ENCODE measurements around the gene HOXD9. TPM values are rescaled to one million over a fixed set of nuclear protein-coding genes. Genes with fewer than 3 reads are reported as not detected.

The HOXD9 gene
- total RNA-seq, 2 experiments from 2014 or later = not detected

DNA sequence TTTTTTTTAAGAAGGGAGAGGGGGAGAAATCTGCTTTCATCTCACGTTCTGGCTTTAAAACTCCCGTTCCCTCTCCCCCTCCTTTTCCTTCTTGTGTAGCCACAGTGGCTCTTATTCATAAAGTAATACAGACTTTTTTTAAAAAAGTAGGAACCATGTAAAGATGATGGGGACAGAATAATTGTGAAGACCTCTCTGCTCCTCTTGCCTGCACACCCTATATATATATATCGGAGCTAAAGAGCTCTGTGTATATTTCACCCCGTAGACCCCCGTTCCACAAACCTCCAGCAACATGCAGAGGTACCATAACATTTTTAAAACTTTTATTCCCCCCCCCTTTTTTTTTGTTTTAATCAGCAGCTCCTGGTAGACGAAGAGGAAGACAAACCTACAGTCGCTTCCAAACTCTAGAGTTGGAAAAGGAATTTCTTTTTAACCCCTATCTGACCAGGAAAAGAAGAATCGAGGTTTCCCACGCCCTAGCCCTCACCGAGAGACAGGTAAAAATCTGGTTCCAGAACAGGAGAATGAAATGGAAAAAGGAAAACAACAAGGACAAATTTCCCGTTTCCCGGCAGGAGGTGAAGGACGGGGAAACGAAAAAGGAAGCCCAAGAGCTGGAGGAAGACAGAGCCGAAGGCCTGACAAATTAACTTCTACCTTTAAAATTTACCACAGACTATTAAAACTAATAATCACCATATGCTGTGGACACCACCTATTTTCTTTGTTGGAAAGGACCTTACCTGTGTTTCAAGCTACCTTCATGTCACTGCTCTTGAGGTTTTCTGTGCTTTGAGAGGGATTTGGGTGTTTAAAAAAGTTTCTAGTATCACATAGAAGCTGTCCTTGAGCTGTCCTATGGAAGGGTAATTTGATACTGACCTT, 8.7 kb downstream of the HOXD9 start:
- CTCF ChIA-PET = interaction anchor here (0.7 to 1.2 kb wide), 4 partner anchors 9 to 521 kb away, joined by 3 to 5 read pairs (median 3); no protein-coding TSS in a partner anchor
- POLR2A ChIA-PET = no interaction called here

- ChIA-PET POLR2A (no interaction called here), CTCF (interaction anchor here (0.7 to 1.2 kb wide), 4 partner anchors 8 to 520 kb away, joined by 3 read pairs; no protein-coding TSS in a partner anchor)
These were observed 9.3 kb downstream of the HOXD9 start for GRCh38 chr2:176131848-176132158.

- CTCF ChIA-PET = interaction anchor here (0.7 to 1.2 kb wide), 4 partner anchors 8 to 1016 kb away, joined by 3 to 4 read pairs (median 3); no protein-coding TSS in a partner anchor
- POLR2A ChIA-PET = no interaction called here
These were observed 10.0 kb downstream of the HOXD9 start for GRCh38 chr2:176132205-176133171.

GRCh38 chr2:176133389-176133788, 10.9 kb downstream of the HOXD9 start:
- ChIA-PET CTCF (interaction anchor here (0.7 to 0.8 kb wide), 2 partner anchors 521 to 1015 kb away, joined by 3 to 4 read pairs; no protein-coding TSS in a partner anchor), POLR2A (no interaction called here)

GRCh38 chr2:176134035-176134434, 11.5 kb downstream of the HOXD9 start:
- ChIA-PET POLR2A (no interaction called here), CTCF (no interaction called here)

DNA sequence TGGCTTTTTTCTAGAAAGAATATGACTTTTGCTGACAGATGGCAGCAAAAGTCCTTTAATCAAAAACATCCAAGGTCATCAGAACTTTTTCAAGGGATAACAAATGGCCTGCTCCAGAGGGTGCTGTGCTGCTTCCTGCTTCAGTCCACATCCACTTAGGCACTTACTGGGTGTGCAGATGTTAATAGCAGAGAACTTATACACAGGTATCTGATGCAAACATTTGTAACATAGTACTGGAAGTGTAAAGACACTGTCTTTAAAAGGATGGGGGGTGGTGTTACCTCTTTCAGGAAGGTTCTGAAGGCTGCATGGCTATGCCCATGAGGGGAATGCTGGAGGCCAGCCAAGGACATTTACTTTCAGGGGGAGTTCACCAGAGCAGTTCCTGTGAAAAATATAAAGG, 12.5 kb downstream of the HOXD9 start:
- ChIA-PET CTCF (interaction anchor here (1.3 kb wide), 1 partner anchor 504 kb away, joined by 4 read pairs; no protein-coding TSS in a partner anchor), POLR2A (no interaction called here)

- ChIA-PET POLR2A (no interaction called here), CTCF (interaction anchor here (1.3 kb wide), 1 partner anchor 502 kb away, joined by 4 read pairs; no protein-coding TSS in a partner anchor)
These were observed 14.1 kb downstream of the HOXD9 start for GRCh38 chr2:176136374-176137251.

GRCh38 chr2:176137252-176137580, 14.7 kb downstream of the HOXD9 start:
- CTCF ChIA-PET = no interaction called here
- POLR2A ChIA-PET = no interaction called here

DNA sequence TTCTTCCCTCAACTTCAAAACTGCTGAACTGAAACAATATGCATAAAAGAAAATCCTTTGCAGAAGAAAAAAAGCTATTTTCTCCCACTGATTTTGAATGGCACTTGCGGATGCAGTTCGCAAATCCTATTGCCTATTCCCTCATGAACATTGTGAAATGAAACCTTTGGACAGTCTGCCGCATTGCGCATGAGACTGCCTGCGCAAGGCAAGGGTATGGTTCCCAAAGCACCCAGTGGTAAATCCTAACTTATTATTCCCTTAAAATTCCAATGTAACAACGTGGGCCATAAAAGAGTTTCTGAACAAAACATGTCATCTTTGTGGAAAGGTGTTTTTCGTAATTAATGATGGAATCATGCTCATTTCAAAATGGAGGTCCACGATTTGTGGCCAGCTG, 15.4 kb downstream of the HOXD9 start:
- POLR2A ChIA-PET = no interaction called here
- CTCF ChIA-PET = interaction anchor here (3.6 kb wide), 1 partner anchor 317 kb away, joined by 24 read pairs; no protein-coding TSS in a partner anchor

DNA sequence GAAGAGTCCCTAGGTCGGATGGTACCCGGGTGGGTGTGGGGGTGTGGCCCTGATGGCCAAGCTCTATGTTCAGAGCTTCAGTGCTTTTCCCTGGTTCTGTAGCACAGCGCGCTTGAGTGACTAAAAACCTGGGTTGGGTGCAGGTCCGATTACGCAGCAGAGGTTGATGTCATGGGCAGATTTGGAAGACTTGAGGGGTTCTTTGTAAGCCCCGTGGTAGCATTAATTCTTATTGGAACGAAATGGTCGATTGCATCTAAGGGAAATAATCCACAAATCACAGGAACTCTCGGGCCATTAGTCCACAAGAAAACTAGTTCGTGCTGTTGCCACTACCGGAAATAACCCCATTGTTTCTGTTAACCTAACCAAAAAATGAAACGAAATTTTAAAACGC, 16.0 kb downstream of the HOXD9 start:
- ChIA-PET CTCF (interaction anchor here (3.6 kb wide), 1 partner anchor 317 kb away, joined by 24 read pairs; no protein-coding TSS in a partner anchor), POLR2A (no interaction called here)

GRCh38 chr2:176138923-176139660, 16.6 kb downstream of the HOXD9 start:
- POLR2A ChIA-PET = no interaction called here

DNA sequence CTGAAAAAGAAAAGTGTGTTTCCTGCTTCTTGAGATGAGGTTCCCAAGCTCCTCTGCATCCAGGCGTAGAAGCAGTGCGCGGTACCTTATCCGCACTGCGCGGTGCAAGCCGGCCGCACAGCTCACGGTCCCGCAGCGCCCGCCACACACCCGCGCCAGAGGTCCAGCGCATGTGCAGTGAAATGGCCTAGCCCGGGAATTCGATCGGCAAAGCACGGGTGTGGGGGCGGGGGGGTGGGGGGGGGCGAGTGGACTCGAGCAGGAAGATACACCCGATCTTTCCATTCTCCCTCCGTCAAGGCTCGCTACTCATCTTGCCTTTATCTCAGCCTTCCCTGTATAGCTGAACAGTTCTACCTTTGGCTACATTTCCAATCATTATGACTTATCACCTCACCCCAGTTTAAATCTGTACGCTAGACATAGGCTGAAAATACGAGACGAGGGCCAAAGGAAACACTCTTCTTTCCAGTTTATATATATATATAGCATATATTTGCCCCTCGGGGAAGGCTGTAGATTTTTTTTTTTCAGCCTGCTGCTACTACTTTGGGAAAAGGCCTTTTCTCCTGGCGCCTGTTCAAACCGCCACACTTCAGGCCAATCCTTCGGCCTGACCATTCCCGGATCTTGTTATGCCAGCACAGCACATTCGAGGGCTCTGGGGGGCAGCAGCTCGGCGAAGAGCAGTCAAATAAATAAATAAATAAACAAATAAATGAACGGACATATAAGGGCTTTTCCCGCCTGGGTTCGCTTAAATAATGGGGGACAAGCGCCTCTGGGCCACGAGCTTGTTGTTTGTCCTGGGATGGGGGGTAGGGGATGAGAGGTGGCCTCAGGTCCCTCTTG, 17.4 kb downstream of the HOXD9 start:
- POLR2A ChIA-PET = no interaction called here
- CTCF ChIA-PET = interaction anchor here (0.6 to 3.6 kb wide), 21 partner anchors 8 to 1008 kb away, joined by 3 to 24 read pairs (median 4); partner anchors contain the start of gene HOXD8

More at GRCh38 chr2:176138923-176139660, 16.6 kb downstream of the HOXD9 start:
- CTCF ChIA-PET = interaction anchor here (1.6 to 3.6 kb wide), 3 partner anchors 29 to 415 kb away, joined by 4 to 24 read pairs (median 4); no protein-coding TSS in a partner anchor

DNA sequence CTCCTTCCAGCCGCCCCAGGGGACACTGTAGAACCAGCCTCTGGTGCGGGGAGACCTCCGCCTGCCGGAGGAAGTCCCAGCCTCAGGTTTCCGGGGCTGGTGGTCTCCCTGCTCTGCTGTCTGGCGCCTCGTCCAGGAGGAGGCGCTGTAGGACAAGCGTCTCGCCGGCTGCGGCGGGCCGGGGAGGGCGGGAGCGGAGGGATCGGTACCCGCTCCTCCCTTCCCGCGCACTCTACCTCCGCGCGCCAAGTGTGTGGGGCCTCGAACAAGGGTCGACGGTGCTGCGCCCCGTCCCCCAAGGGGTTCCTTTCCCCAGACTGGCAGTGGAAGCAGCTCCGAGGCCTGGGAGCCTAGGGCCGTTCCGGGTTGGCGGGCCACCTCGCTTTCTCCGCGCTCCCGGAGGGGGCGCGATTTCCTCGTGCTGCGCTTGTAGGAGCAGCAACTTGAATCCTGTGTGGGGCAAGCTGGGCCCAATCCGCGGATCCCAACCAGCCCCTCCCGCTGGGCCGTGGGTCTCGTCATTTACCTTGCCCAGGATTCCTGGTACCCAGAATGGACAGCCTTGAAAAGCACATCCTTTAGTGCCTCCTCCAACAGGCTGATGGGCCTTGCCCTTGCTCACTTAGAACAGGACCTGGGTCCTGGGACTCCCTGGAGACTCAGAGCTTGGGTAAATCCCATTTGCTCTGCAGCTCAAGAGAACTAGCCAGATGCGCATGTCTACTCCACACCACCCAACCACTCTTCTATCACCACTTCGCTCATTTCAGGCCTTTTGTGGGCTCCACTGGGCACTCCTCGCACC, 18.2 kb downstream of the HOXD9 start:
- CTCF ChIA-PET = interaction anchor here (0.6 to 3.6 kb wide), 22 partner anchors 9 to 1007 kb away, joined by 3 to 24 read pairs (median 4); partner anchors contain the start of gene HOXD8
- POLR2A ChIA-PET = no interaction called here

DNA sequence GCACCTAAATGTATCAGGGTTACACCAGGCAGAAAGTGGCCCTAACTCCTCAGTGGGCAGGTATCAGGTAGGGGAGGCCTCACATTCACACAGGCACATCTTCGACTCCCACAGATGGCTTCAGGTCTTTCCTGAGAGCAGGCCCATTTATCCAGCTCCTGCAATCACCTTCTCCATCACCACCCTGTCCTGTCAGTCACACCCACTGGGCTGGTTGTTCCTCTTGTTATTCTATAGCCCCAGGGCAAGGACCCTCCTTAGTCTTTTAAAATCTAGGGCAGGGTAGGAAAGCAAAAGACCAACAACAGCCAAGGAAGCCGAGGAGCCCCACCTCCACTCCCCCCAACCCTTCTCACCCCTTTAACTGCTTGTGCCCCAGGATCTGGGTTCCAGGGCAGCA, 19.8 kb downstream of the HOXD9 start:
- ChIA-PET CTCF (interaction anchor here (1.3 kb wide), 1 partner anchor 15 kb away, joined by 3 read pairs; no protein-coding TSS in a partner anchor), POLR2A (no interaction called here)

GRCh38 chr2:176145085-176145969, 22.8 kb downstream of the HOXD9 start:
- CTCF ChIA-PET = interaction anchor here (1.6 kb wide), 1 partner anchor 18 kb away, joined by 4 read pairs; no protein-coding TSS in a partner anchor
- POLR2A ChIA-PET = no interaction called here
